Renal cortex interstitium (tissue), 11 donors: ENCODE results near the gene XCL2. TPM values are rescaled to one million over a fixed set of nuclear protein-coding genes. Genes with fewer than 3 reads are reported as not detected.

Experiments
- DNase-seq, 11 donors: peaks; one replicate each; pipeline ENCODE4 v3.0.0-alpha.2; 2013; ENCODE audit warnings: low read depth in 9 of 11, low spot score in 4 of 11; ENCODE audit errors: extremely low read depth in 1 of 11
- polyA plus RNA-seq, 3 donors: library from polyadenylated mRNA; unstranded; fragments of 120-200 nt; gene quantifications; one replicate each; pipeline ENCODE4 v1.2.1, GENCODE V29; 2013; ENCODE audit not compliant: insufficient read length in 3 of 3

Gene XCL2
- polyA plus RNA-seq, 3 donors, result 0.46 to 0.47 TPM; not detected in 1

DNA sequence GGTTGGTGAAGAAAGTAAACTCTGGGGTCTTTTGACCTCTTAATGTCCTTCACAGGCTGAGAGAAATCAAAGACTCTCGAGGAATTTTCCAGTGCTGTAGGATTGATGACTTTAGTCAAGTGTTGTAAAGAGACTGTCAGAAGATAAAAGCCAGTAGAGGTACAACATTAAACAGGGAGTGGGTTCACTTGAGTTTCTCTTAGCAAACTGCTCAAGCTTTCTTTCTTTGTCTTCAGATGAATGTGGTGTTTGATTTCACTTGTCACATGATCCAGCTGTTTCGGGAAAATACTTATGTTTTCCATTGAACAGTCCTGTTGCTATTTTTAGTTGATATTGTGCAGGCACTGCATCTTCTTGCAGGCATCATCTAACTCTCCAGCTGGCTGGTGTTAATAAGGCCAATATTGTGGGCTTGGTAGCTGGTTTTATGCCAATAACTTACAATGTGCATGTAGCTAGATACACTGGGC lies 45.6 kb downstream of the XCL2 start:
- DNase-seq, result peak; percentile 15 to 67 (median 41)

DNA sequence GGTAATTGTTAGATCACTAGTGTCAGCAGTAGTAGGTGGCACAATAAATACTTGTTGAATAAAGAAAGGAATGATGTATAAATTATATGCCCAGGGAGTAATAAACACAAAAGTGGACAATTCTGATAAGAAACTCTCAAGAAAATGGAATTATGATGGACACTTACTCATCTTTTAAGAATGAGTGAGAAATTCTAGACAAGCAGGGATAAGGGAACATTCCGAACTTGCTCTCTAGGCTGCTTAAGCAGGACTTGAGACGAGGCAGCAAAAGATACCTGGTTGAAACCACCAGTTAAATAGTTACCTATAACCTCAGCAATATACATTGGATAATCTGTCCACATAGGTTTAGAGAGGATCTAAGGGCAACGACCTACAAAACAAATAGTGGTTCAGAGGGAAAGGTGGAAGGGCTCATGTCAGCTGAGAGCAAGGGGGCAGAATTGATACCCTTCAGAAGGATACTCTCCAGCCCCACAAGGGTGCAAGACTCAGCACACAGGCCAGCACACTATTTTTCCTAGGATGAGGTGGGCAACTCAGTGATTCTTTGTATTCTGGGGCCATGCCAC lies 46.3 kb downstream of the XCL2 start:
- DNase-seq, result no peak

DNA sequence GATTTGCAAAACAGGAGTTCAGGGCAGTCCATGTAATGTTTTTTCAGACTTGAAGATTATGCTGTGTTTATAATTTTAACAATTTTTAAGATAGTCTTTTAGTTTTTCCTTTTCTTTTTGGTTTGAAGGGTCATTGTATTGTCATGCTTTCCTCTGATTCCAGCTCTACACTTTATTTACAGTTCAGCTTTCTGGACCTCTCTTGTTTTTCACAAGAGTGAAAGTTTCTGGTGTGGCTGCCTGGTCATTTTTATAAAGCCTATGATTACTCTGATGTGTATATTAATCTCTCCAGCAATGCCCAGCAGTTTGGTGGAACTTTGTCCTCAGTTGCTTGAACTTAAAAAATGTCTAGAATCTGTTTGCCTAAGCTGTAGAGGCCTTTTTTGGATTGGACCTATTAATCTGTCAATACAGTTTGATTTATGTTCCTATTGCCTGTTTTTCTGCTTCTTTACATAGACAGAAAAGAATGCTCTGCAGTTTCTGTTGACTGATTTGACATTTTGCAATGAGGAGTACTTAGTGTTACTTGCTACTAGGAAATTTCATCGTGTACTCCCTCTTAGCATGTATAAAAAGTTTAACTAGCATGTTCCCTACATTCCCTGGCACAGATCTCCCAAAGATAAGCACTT lies 52.2 kb downstream of the XCL2 start:
- DNase-seq, result no peak

Other genes with a start within 250 kb of the XCL2 start
- gene XCL1, start 32.6 kb upstream of the XCL2 start, polyA plus RNA-seq, result not detected
- under 1 TPM in 2 of 3 donors, not detected in 1; 0.12 to 0.19 TPM for gene DPT, start 185.2 kb upstream of the XCL2 start, polyA plus RNA-seq